DND-41 (cell line): Measurements from ENCODE around the gene ETNK2.

ENCODE experiments used
- ATAC-seq: fragments of 200-7000 bp; cut with Tn5 transposase; 3 replicates; pipeline ENCODE4 v1.9.1; 2021; ENCODE audit warnings: low read depth; ENCODE audit not compliant: insufficient read depth
- DNase-seq: peaks from one replicate; pipeline ENCODE4 v3.0.0-alpha.2; 2020
- H2AFZ ChIP-seq: 2 replicates; pipeline ENCODE4 v1.6.0; 2012; ENCODE audit warnings: low read depth, low read length
- H3K27ac ChIP-seq: 2 replicates; pipeline ENCODE4 v1.5.1; 2012; ENCODE audit warnings: low read length, inconsistent platforms
- H3K27me3 ChIP-seq: fragments of 200-600 bp; sonication (generic); 2 replicates; pipeline ENCODE4 v1.6.0; 2012; ENCODE audit warnings: low read length, mild to moderate bottlenecking, inconsistent platforms; ENCODE audit not compliant: insufficient read depth, poor library complexity
- H3K36me3 ChIP-seq: 2 replicates; pipeline ENCODE4 v1.5.1; 2012; ENCODE audit warnings: low read length, inconsistent platforms; ENCODE audit not compliant: insufficient read depth
- H3K4me1 ChIP-seq: 2 replicates; pipeline ENCODE4 v1.5.1; 2012; ENCODE audit warnings: mild to moderate bottlenecking, low read length; ENCODE audit not compliant: insufficient read depth
- H3K4me2 ChIP-seq: 2 replicates; pipeline ENCODE4 v1.6.0; 2012; ENCODE audit warnings: mild to moderate bottlenecking, moderate library complexity, low read length, inconsistent platforms; ENCODE audit not compliant: insufficient read depth
- H3K4me3 ChIP-seq, 2 experiments: fragments of 200-600 bp in 1 of 2; shearing (Covaris generic) in 1 of 2; 2 replicates each; pipeline ENCODE4 v1.5.1; 2012 to 2016; ENCODE audit warnings: inconsistent platforms in 2 of 2, low read length in 2 of 2, mild to moderate bottlenecking in 2 of 2, low read depth in 1 of 2, moderate library complexity in 1 of 2
- H3K79me2 ChIP-seq: 2 replicates; pipeline ENCODE4 v1.6.0; 2012; ENCODE audit warnings: low read length, inconsistent platforms; ENCODE audit not compliant: insufficient read depth
- H3K9ac ChIP-seq: 2 replicates; pipeline ENCODE4 v1.6.0; 2012; ENCODE audit warnings: low read depth, mild to moderate bottlenecking, inconsistent platforms, low read length, moderate library complexity
- H3K9me3 ChIP-seq: 2 replicates; pipeline ENCODE4 v1.5.1; 2012; ENCODE audit warnings: low read length, moderate library complexity, mild to moderate bottlenecking, inconsistent platforms; ENCODE audit not compliant: insufficient read depth, severe bottlenecking
- H4K20me1 ChIP-seq: 2 replicates; pipeline ENCODE4 v1.6.0; 2012; ENCODE audit warnings: low read length; ENCODE audit not compliant: insufficient read depth
- CTCF ChIP-seq: IDR thresholded peaks from 2 replicates; pipeline ENCODE4 v1.5.1; 2012; ENCODE audit warnings: borderline replicate concordance, low read length, moderate library complexity, mild to moderate bottlenecking; ENCODE audit not compliant: poor library complexity, severe bottlenecking; ENCODE audit errors: extremely low read depth
- EZH2 ChIP-seq: IDR thresholded peaks from 3 replicates; pipeline ENCODE4 v1.6.1; 2012; ENCODE audit warnings: borderline replicate concordance, low read depth, mild to moderate bottlenecking, moderate library complexity, low read length, inconsistent platforms; ENCODE audit not compliant: severe bottlenecking

Gene ETNK2

GRCh38 chr1:204116539-204116938, 35.3 kb downstream of the ETNK2 start:
- Histone ChIP-seq H3K27me3 (no peaks in the 10 kb centered on the region), H3K79me2 (no peaks in the 10 kb centered on the region), H3K27ac (no peak overlapping the region), H3K9me3 (no peaks in the 10 kb centered on the region), H3K4me1 (no peaks in the 10 kb centered on the region), H4K20me1 (no peaks in the 10 kb centered on the region), H3K36me3 (no peaks in the 10 kb centered on the region), H3K9ac (no peak overlapping the region), H3K4me2 (no peak overlapping the region), H2AFZ (no peak overlapping the region), H3K4me3 (no peak overlapping the region)
- TF ChIP-seq EZH2, result no peak
- no peak for ATAC-seq
- no peak for DNase-seq

GRCh38 chr1:204115116-204115515, 36.7 kb downstream of the ETNK2 start:
- ATAC-seq, result no peak
- H3K27ac ChIP-seq, result no peak overlapping the region
- H3K27me3 ChIP-seq, result no peaks in the 10 kb centered on the region
- TF ChIP-seq EZH2, result no peak
- no peak for TF ChIP-seq CTCF
- no peak overlapping the region for H3K4me3 ChIP-seq
- no peaks in the 10 kb centered on the region for H3K9me3 ChIP-seq
- DNase-seq, result no peak
- no peak overlapping the region for H3K9ac ChIP-seq
- no peaks in the 10 kb centered on the region for H4K20me1 ChIP-seq
- H3K79me2 ChIP-seq, result no peaks in the 10 kb centered on the region
- H2AFZ ChIP-seq, result no peak overlapping the region
- H3K4me2 ChIP-seq, result no peak overlapping the region
- H3K36me3 ChIP-seq, result no peaks in the 10 kb centered on the region
- no peaks in the 10 kb centered on the region for H3K4me1 ChIP-seq

GRCh38 chr1:204114606-204115005, 37.2 kb downstream of the ETNK2 start:
- Histone ChIP-seq H3K4me2 (no peak overlapping the region), H3K79me2 (no peaks in the 10 kb centered on the region), H3K9ac (no peak overlapping the region), H4K20me1 (no peaks in the 10 kb centered on the region), H3K4me1 (no peaks in the 10 kb centered on the region), H3K27me3 (no peaks in the 10 kb centered on the region), H2AFZ (no peak overlapping the region), H3K27ac (no peak overlapping the region), H3K9me3 (no peaks in the 10 kb centered on the region), H3K4me3 (no peak overlapping the region), H3K36me3 (no peaks in the 10 kb centered on the region)
- DNase-seq, result no peak
- ATAC-seq, result no peak
- TF ChIP-seq EZH2, result no peak
- no peak for TF ChIP-seq CTCF

- Histone ChIP-seq H3K27ac (no peak overlapping the region), H3K27me3 (no peaks in the 10 kb centered on the region), H3K9ac (no peak overlapping the region), H3K9me3 (no peaks in the 10 kb centered on the region), H3K4me2 (no peak overlapping the region), H3K4me1 (no peaks in the 10 kb centered on the region), H3K36me3 (no peaks in the 10 kb centered on the region), H3K79me2 (no peaks in the 10 kb centered on the region), H3K4me3 (no peak overlapping the region), H4K20me1 (no peaks in the 10 kb centered on the region), H2AFZ (no peak overlapping the region)
- no peak for DNase-seq
- TF ChIP-seq EZH2 (no peak), CTCF (no peak)
- ATAC-seq, result no peak
Measured at GRCh38 chr1:204113896-204114295, 37.9 kb downstream of the ETNK2 start.
